Muscle of arm (tissue), 12 donors: Measurements from ENCODE around the gene ELK3. TPM values are rescaled to one million over a fixed set of nuclear protein-coding genes. Genes with fewer than 3 reads are reported as not detected.

ENCODE experiments used
- DNase-seq: peaks from one replicate; pipeline ENCODE4 v3.0.0-alpha.2; 2013
- polyA plus RNA-seq, 12 donors: library from polyadenylated mRNA; unstranded; fragments of 120-200 nt; gene quantifications; one replicate each; pipeline ENCODE4 v1.2.1, GENCODE V29; 2013; ENCODE audit not compliant: insufficient read length in 12 of 12

ELK3 gene
- polyA plus RNA-seq, 12 donors: 34.4 to 64.2 (median 39.1) TPM; not detected in 1

GRCh38 chr12:96208801-96209549, 14.8 kb downstream of the ELK3 start:
- no peak for DNase-seq

GRCh38 chr12:96210376-96211055, 16.3 kb downstream of the ELK3 start:
- DNase-seq: no peak

- DNase-seq: no peak
Measured at GRCh38 chr12:96211988-96212387, 17.8 kb downstream of the ELK3 start.

GRCh38 chr12:96212456-96213375, 18.5 kb downstream of the ELK3 start:
- DNase-seq: no peak

- no peak for DNase-seq
Measured at GRCh38 chr12:96213869-96214268, 19.7 kb downstream of the ELK3 start.

- no peak for DNase-seq
Measured at GRCh38 chr12:96215919-96216273, 21.7 kb downstream of the ELK3 start.

GRCh38 chr12:96218989-96219678, 25.0 kb downstream of the ELK3 start:
- DNase-seq: no peak

- DNase-seq: no peak
Measured at GRCh38 chr12:96219700-96220206, 25.6 kb downstream of the ELK3 start.

- no peak for DNase-seq
Measured at GRCh38 chr12:96220902-96221301, 26.7 kb downstream of the ELK3 start.

- DNase-seq: no peak
Measured at GRCh38 chr12:96221391-96221790, 27.2 kb downstream of the ELK3 start.

GRCh38 chr12:96223411-96224218, 29.4 kb downstream of the ELK3 start:
- DNase-seq: no peak

GRCh38 chr12:96224219-96224615, 30.0 kb downstream of the ELK3 start:
- DNase-seq: no peak

GRCh38 chr12:96225044-96225855, 31.1 kb downstream of the ELK3 start:
- DNase-seq: no peak

GRCh38 chr12:96225994-96226399, 31.8 kb downstream of the ELK3 start:
- no peak for DNase-seq

- no peak for DNase-seq
Measured at GRCh38 chr12:96226401-96226800, 32.2 kb downstream of the ELK3 start.

- DNase-seq: no peak
Measured at GRCh38 chr12:96226801-96227348, 32.7 kb downstream of the ELK3 start.

GRCh38 chr12:96227365-96228106, 33.4 kb downstream of the ELK3 start:
- DNase-seq: no peak

- DNase-seq: no peak
Measured at GRCh38 chr12:96228566-96229248, 34.5 kb downstream of the ELK3 start.
